ENCODE data around the gene TOP2B.

DNA sequence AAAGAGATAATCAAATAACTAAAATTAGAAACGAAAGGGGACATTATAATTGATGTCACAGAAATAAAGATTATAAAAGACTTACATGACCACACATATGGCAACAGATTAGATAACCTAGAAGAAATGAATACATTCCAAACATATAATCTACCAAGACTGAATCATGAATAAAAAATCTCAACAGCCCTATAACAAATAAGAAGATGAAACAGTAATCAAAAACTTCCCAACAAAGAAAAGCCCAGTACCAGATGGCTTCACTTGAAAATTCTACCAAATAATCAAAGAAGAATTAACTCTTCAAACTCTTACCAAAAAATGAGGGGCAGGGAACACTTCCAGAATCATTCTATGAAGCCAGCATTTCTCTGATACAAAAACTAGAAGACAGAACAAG is 11.8 kb downstream of the TOP2B start:
- TF ChIP-seq MAFG (tag; conservative IDR thresholded peaks at IDR 0.05) (no peak), CEBPB (tag; IDR thresholded peaks at IDR 0.05) (no peak), NFE2L1 (tag; IDR thresholded peaks at IDR 0.05; ENCODE audit: borderline replicate concordance, low read depth) (no peak)
